WTC11 (cell line): ENCODE results near the gene KRTAP2-1. TPM values are rescaled to one million over a fixed set of nuclear protein-coding genes. Genes with fewer than 3 reads are reported as not detected.

Experiments used
- ATAC-seq: fragments of 200-7000 bp; cut with Tn5 transposase; 2 replicates; pipeline ENCODE4 v1.10.0; 2021; ENCODE audit warnings: mild to moderate bottlenecking, moderate library complexity
- CTCF ChIA-PET: fragments of 300-600 bp; sonication (Branson Sonifier 250); formaldehyde crosslinking; loops from one replicate; lab custom pipeline; 2021; ENCODE audit warnings: antibody characterized with exemption; lab: Charles Lee
- POLR2A ChIA-PET: fragments of 350-600 bp; sonication (Branson Sonifier 250); formaldehyde crosslinking; loops from one replicate; lab custom pipeline; 2021; ENCODE audit warnings: antibody characterized with exemption; lab: Charles Lee
- DNase-seq: peaks from one replicate; pipeline ENCODE4 v3.0.0; 2021; ENCODE audit warnings: low spot score
- H3K27ac Mint-ChIP-seq: 2 replicates; pipeline ENCODE4 v1.8.0; 2021; ENCODE audit warnings: mixed read lengths
- H3K27me3 Mint-ChIP-seq: 2 replicates; pipeline ENCODE4 v1.8.0; 2021; ENCODE audit warnings: low read depth, mild to moderate bottlenecking, moderate library complexity, mixed read lengths
- H3K36me3 Mint-ChIP-seq: 2 replicates; pipeline ENCODE4 v1.8.0; 2021; ENCODE audit warnings: mixed read lengths
- H3K4me1 Mint-ChIP-seq: 2 replicates; pipeline ENCODE4 v1.8.0; 2022; ENCODE audit warnings: mixed read lengths
- H3K4me3 Mint-ChIP-seq: 2 replicates; pipeline ENCODE4 v1.8.0; 2021; ENCODE audit warnings: mild to moderate bottlenecking, moderate library complexity, mixed read lengths
- H3K9me3 Mint-ChIP-seq: 2 replicates; pipeline ENCODE4 v1.8.0; 2021; ENCODE audit warnings: mixed read lengths
- ATF1 ChIP-seq: sonication (generic); formaldehyde crosslinking; IDR thresholded peaks from 2 replicates; pipeline ENCODE4 v1.8.1; 2023; ENCODE audit warnings: mild to moderate bottlenecking, moderate library complexity, missing genetic modification reagents
- ATF2 ChIP-seq: sonication (generic); formaldehyde crosslinking; IDR thresholded peaks from 2 replicates; pipeline ENCODE4 v1.8.1; 2022; ENCODE audit warnings: low read depth, missing genetic modification reagents, borderline replicate concordance
- CDX4 ChIP-seq: fragments of 250-450 bp; sonication (Bioruptor Pico); IDR thresholded peaks from 2 replicates; pipeline ENCODE4 v1.9.0; 2021; ENCODE audit warnings: moderate library complexity, mild to moderate bottlenecking, inconsistent platforms, borderline replicate concordance
- E2F1 ChIP-seq: sonication (generic); formaldehyde crosslinking; IDR thresholded peaks from 2 replicates; pipeline ENCODE4 v1.8.0; 2022; ENCODE audit warnings: mild to moderate bottlenecking, missing genetic modification reagents
- ESRRA ChIP-seq: sonication (generic); formaldehyde crosslinking; IDR thresholded peaks from 2 replicates; pipeline ENCODE4 v1.8.1; 2022; ENCODE audit warnings: mild to moderate bottlenecking, missing genetic modification reagents, borderline replicate concordance
- FOXP1 ChIP-seq: sonication (generic); formaldehyde crosslinking; IDR thresholded peaks from 2 replicates; pipeline ENCODE4 v1.8.0; 2022; ENCODE audit warnings: missing genetic modification reagents, mild to moderate bottlenecking, moderate library complexity, borderline replicate concordance
- GRHL2 ChIP-seq: fragments of 250-450 bp; sonication (Bioruptor Pico); IDR thresholded peaks from 2 replicates; pipeline ENCODE4 v1.8.0; 2022; ENCODE audit warnings: mild to moderate bottlenecking, moderate library complexity; ENCODE audit not compliant: insufficient replicate concordance, severe bottlenecking
- HMGA2 ChIP-seq: fragments of 250-450 bp; sonication (Bioruptor Pico); IDR thresholded peaks from 2 replicates; pipeline ENCODE4 v1.4.0; 2021; ENCODE audit warnings: mild to moderate bottlenecking, moderate library complexity
- JUN ChIP-seq: sonication (generic); formaldehyde crosslinking; IDR thresholded peaks from 2 replicates; pipeline ENCODE4 v1.8.0; 2023; ENCODE audit warnings: mild to moderate bottlenecking, missing genetic modification reagents
- TP53 ChIP-seq: sonication (generic); formaldehyde crosslinking; IDR thresholded peaks from 2 replicates; pipeline ENCODE4 v1.8.1; 2023; ENCODE audit warnings: mild to moderate bottlenecking, missing genetic modification reagents
- ZBTB43 ChIP-seq: sonication (generic); formaldehyde crosslinking; IDR thresholded peaks from 2 replicates; pipeline ENCODE4 v1.8.1; 2023; ENCODE audit warnings: mild to moderate bottlenecking, missing genetic modification reagents
- ZMAT4 ChIP-seq: fragments of 250-450 bp; sonication (Bioruptor Pico); IDR thresholded peaks from 2 replicates; pipeline ENCODE4 v1.9.0; 2021; ENCODE audit warnings: mild to moderate bottlenecking
- ZNF121 ChIP-seq: sonication (generic); formaldehyde crosslinking; IDR thresholded peaks from 2 replicates; pipeline ENCODE4 v1.8.0; 2023; ENCODE audit warnings: missing genetic modification reagents
- ZNF219 ChIP-seq: sonication (generic); formaldehyde crosslinking; IDR thresholded peaks from 2 replicates; pipeline ENCODE4 v1.8.0; 2023; ENCODE audit warnings: missing genetic modification reagents, mild to moderate bottlenecking, borderline replicate concordance
- ZNF232 ChIP-seq: sonication (generic); formaldehyde crosslinking; IDR thresholded peaks from 2 replicates; pipeline ENCODE4 v1.8.0; 2022; ENCODE audit warnings: mild to moderate bottlenecking, missing genetic modification reagents
- ZNF423 ChIP-seq: fragments of 250-450 bp; sonication (Bioruptor Pico); IDR thresholded peaks from 2 replicates; pipeline ENCODE4 v2.1.2; 2022; ENCODE audit warnings: mild to moderate bottlenecking, moderate library complexity
- total RNA-seq: library from RNA; stranded (reverse); gene quantifications from 3 replicates; pipeline ENCODE4 v1.2.3, GENCODE V29; 2021
- TF ChIP-seq, protein P1 (sequence below): fragments of 250-450 bp; sonication (Bioruptor Pico); IDR thresholded peaks from 2 replicates; pipeline ENCODE4 v1.9.0; 2021; ENCODE audit warnings: mild to moderate bottlenecking
- TF ChIP-seq, protein P2 (sequence below): sonication (generic); formaldehyde crosslinking; IDR thresholded peaks from 2 replicates; pipeline ENCODE4 v1.8.0; 2022; ENCODE audit warnings: missing genetic modification reagents
- TF ChIP-seq, protein P3 (sequence below): sonication (generic); formaldehyde crosslinking; IDR thresholded peaks from 2 replicates; pipeline ENCODE4 v1.8.1; 2023; ENCODE audit warnings: mild to moderate bottlenecking, missing genetic modification reagents, moderate library complexity

The KRTAP2-1 gene
- total RNA-seq, 1 experiment from 2014 or later = not detected

- Mint-ChIP-seq H3K4me1 (no peaks in the 10 kb centered on the region), H3K4me3 (no peak overlapping the region), H3K27me3 (no peaks in the 10 kb centered on the region), H3K36me3 (no peaks in the 10 kb centered on the region), H3K9me3 (peaks cover 13% of the 10 kb centered on the region), H3K27ac (no peak overlapping the region)
- POLR2A ChIA-PET = no interaction called here
- CTCF ChIA-PET = interaction anchor here (1.0 kb wide), 1 partner anchor 644 kb away, joined by 3 read pairs; no protein-coding TSS in a partner anchor
- no peak for ATAC-seq
- TF ChIP-seq FOXP1 (CRISPR knock-in tag) (no peak), HMGA2 (CRISPR knock-in tag) (no peak), ESRRA (CRISPR knock-in tag) (no peak), ZNF423 (CRISPR knock-in tag) (no peak), JUN (CRISPR knock-in tag) (no peak), ZBTB43 (no peak), ZNF219 (no peak), E2F1 (CRISPR knock-in tag) (no peak), ATF1 (CRISPR knock-in tag) (no peak)
- TF ChIP-seq, protein P1, sequence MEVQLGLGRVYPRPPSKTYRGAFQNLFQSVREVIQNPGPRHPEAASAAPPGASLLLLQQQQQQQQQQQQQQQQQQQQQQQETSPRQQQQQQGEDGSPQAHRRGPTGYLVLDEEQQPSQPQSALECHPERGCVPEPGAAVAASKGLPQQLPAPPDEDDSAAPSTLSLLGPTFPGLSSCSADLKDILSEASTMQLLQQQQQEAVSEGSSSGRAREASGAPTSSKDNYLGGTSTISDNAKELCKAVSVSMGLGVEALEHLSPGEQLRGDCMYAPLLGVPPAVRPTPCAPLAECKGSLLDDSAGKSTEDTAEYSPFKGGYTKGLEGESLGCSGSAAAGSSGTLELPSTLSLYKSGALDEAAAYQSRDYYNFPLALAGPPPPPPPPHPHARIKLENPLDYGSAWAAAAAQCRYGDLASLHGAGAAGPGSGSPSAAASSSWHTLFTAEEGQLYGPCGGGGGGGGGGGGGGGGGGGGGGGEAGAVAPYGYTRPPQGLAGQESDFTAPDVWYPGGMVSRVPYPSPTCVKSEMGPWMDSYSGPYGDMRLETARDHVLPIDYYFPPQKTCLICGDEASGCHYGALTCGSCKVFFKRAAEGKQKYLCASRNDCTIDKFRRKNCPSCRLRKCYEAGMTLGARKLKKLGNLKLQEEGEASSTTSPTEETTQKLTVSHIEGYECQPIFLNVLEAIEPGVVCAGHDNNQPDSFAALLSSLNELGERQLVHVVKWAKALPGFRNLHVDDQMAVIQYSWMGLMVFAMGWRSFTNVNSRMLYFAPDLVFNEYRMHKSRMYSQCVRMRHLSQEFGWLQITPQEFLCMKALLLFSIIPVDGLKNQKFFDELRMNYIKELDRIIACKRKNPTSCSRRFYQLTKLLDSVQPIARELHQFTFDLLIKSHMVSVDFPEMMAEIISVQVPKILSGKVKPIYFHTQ = no peak
- no peak for DNase-seq
These were observed 28.6 kb downstream of the KRTAP2-1 start for GRCh38 chr17:41018541-41018940.

GRCh38 chr17:41016578-41017215 lies 30.4 kb downstream of the KRTAP2-1 start:
- Mint-ChIP-seq H3K4me1 (no peaks in the 10 kb centered on the region), H3K27me3 (no peaks in the 10 kb centered on the region), H3K4me3 (no peak overlapping the region), H3K9me3 (peaks cover 7% of the 10 kb centered on the region), H3K27ac (no peak overlapping the region), H3K36me3 (no peaks in the 10 kb centered on the region)
- DNase-seq (no peak), ATAC-seq (no peak)
- CTCF ChIA-PET = no interaction called here
- POLR2A ChIA-PET = no interaction called here
- TF ChIP-seq HMGA2 (CRISPR knock-in tag) = no peak
- no peak for TF ChIP-seq ZNF121
- TF ChIP-seq ZMAT4 (CRISPR knock-in tag) = no peak
- TF ChIP-seq, protein P2, sequence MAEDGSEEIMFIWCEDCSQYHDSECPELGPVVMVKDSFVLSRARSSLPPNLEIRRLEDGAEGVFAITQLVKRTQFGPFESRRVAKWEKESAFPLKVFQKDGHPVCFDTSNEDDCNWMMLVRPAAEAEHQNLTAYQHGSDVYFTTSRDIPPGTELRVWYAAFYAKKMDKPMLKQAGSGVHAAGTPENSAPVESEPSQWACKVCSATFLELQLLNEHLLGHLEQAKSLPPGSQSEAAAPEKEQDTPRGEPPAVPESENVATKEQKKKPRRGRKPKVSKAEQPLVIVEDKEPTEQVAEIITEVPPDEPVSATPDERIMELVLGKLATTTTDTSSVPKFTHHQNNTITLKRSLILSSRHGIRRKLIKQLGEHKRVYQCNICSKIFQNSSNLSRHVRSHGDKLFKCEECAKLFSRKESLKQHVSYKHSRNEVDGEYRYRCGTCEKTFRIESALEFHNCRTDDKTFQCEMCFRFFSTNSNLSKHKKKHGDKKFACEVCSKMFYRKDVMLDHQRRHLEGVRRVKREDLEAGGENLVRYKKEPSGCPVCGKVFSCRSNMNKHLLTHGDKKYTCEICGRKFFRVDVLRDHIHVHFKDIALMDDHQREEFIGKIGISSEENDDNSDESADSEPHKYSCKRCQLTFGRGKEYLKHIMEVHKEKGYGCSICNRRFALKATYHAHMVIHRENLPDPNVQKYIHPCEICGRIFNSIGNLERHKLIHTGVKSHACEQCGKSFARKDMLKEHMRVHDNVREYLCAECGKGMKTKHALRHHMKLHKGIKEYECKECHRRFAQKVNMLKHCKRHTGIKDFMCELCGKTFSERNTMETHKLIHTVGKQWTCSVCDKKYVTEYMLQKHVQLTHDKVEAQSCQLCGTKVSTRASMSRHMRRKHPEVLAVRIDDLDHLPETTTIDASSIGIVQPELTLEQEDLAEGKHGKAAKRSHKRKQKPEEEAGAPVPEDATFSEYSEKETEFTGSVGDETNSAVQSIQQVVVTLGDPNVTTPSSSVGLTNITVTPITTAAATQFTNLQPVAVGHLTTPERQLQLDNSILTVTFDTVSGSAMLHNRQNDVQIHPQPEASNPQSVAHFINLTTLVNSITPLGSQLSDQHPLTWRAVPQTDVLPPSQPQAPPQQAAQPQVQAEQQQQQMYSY (CRISPR knock-in tag) = no peak
- no peak for TF ChIP-seq E2F1 (CRISPR knock-in tag)
- no peak for TF ChIP-seq CDX4
- no peak for TF ChIP-seq ESRRA (CRISPR knock-in tag)
- TF ChIP-seq, protein P3, sequence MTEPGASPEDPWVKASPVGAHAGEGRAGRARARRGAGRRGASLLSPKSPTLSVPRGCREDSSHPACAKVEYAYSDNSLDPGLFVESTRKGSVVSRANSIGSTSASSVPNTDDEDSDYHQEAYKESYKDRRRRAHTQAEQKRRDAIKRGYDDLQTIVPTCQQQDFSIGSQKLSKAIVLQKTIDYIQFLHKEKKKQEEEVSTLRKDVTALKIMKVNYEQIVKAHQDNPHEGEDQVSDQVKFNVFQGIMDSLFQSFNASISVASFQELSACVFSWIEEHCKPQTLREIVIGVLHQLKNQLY (CRISPR knock-in tag) = no peak
- TF ChIP-seq ATF2 (CRISPR knock-in tag) = no peak
- no peak for TF ChIP-seq ATF1 (CRISPR knock-in tag)
- no peak for TF ChIP-seq TP53 (CRISPR knock-in tag)
- no peak for TF ChIP-seq GRHL2
- TF ChIP-seq ZNF232 (CRISPR knock-in tag) = no peak
